ENCODE results near the gene TNIP2. TPM values are rescaled to one million over a fixed set of nuclear protein-coding genes. Genes with fewer than 3 reads are reported as not detected.

The TNIP2 gene
- total and polyA plus RNA-seq, 2 donors (not counting 3 experiments of a cell fraction or from before 2014, with no cell fraction given) = 37.7 to 52.1 TPM

- Histone ChIP-seq H3K9me1 (replicated peaks; ENCODE audit: control insufficient read depth, extremely low read depth, insufficient read depth, low read length) (no peaks in the 10 kb centered on the region), H3K4me3 (replicated peaks in 1 of 3; ENCODE audit: insufficient read depth in 1 of 3, low read depth in 1 of 3, low read length in 3 of 3) (no peak overlapping the region), H3K4me1 (ENCODE audit: control insufficient read depth, extremely low read depth, insufficient read depth, low read length) (peaks cover 8% of the 10 kb centered on the region), H3K27me3 (ENCODE audit: control insufficient read depth in 2 of 2, insufficient read depth in 2 of 2, low read length in 2 of 2) (no peaks in the 10 kb centered on the region), H3K27ac (ENCODE audit: insufficient read depth, low read depth, low read length) (no peak overlapping the region), H3K9ac (replicated peaks; ENCODE audit: extremely low read depth, insufficient read depth, low read length) (no peak overlapping the region), H4K20me1 (replicated peaks; ENCODE audit: control insufficient read depth, extremely low read depth, insufficient read depth, low read length) (no peaks in the 10 kb centered on the region), H2AFZ (ENCODE audit: low read depth, low read length) (no peak overlapping the region), H3K36me3 (ENCODE audit: control insufficient read depth in 2 of 2, extremely low read depth in 1 of 2, insufficient read depth in 2 of 2, low read length in 2 of 2) (no peaks in the 10 kb centered on the region), H3K79me2 (ENCODE audit: control insufficient read depth, insufficient read depth, low read length) (no peaks in the 10 kb centered on the region), H3K4me2 (ENCODE audit: insufficient read depth, low read length) (no peak overlapping the region), H3K9me3 (replicated peaks; ENCODE audit: control insufficient read depth, insufficient read depth, low read length) (no peaks in the 10 kb centered on the region)
- dilution Hi-C loops (cut with MboI; ENCODE audit: extremely low pct_ligation_motif_present, low sequenced_read_pairs) = no loop called here
- peak in 1 of 2 donors; percentile 32 for TF ChIP-seq CTCF (IDR thresholded peaks at IDR 0.05; ENCODE audit: extremely low read depth in 1 of 2, insufficient read depth in 1 of 2, low read depth in 1 of 2, low read length in 2 of 2)
- no peak for TF ChIP-seq POLR2A (IDR thresholded peaks at IDR 0.05; ENCODE audit: low read depth, low read length)
- ChIA-PET POLR2A (no interaction called here), CTCF (interaction anchor here (0.7 kb wide), 1 partner anchor 100 kb away, joined by 3 read pairs; no protein-coding TSS in a partner anchor)
- peak; percentile 61 for DNase-seq (ENCODE audit: low read depth, low spot score)
- FAIRE-seq = peak; percentile 8
- no TSS peak for BruUV-seq (replicated peaks)
- intact Hi-C loops (cut with micrococcal nuclease) = loop anchor here (5.0 kb wide), 2 partner anchors 51 to 141 kb away; no protein-coding TSS in a partner anchor
Observed at GRCh38 chr4:2761035-2761923, 5.1 kb upstream of the TNIP2 start.

GRCh38 chr4:2757426-2757825 is 1.3 kb upstream of the TNIP2 start:
- CTCF ChIA-PET = no interaction called here

More at GRCh38 chr4:2757426-2757825, 1.3 kb upstream of the TNIP2 start:
- Histone ChIP-seq H4K20me1 (replicated peaks; ENCODE audit: control insufficient read depth, extremely low read depth, insufficient read depth, low read length) (no peaks in the 10 kb centered on the region), H3K79me2 (ENCODE audit: control insufficient read depth, insufficient read depth, low read length) (peaks cover 28% of the 10 kb centered on the region), H3K9me3 (replicated peaks; ENCODE audit: control insufficient read depth, insufficient read depth, low read length) (no peaks in the 10 kb centered on the region), H3K36me3 (ENCODE audit: control insufficient read depth in 2 of 2, extremely low read depth in 1 of 2, insufficient read depth in 2 of 2, low read length in 2 of 2) (peaks cover 0 to 1% of the 10 kb centered on the region in 2 experiments), H3K27me3 (ENCODE audit: control insufficient read depth in 2 of 2, insufficient read depth in 2 of 2, low read length in 2 of 2) (no peaks in the 10 kb centered on the region), H3K4me1 (ENCODE audit: control insufficient read depth, extremely low read depth, insufficient read depth, low read length) (peaks cover 9% of the 10 kb centered on the region), H3K27ac (ENCODE audit: insufficient read depth, low read depth, low read length) (no peak overlapping the region), H2AFZ (ENCODE audit: low read depth, low read length) (no peak overlapping the region), H3K4me2 (ENCODE audit: insufficient read depth, low read length) (no peak overlapping the region), H3K4me3 (replicated peaks in 1 of 3; ENCODE audit: insufficient read depth in 1 of 3, low read depth in 1 of 3, low read length in 3 of 3) (no peak overlapping the region), H3K9ac (replicated peaks; ENCODE audit: extremely low read depth, insufficient read depth, low read length) (no peak overlapping the region), H3K9me1 (replicated peaks; ENCODE audit: control insufficient read depth, extremely low read depth, insufficient read depth, low read length) (no peaks in the 10 kb centered on the region)
- POLR2A ChIA-PET = no interaction called here
- dilution Hi-C loops (cut with MboI; ENCODE audit: extremely low pct_ligation_motif_present, low sequenced_read_pairs) = no loop called here
- BruUV-seq (replicated peaks) = no TSS peak
- FAIRE-seq = no peak
- DNase-seq (ENCODE audit: low read depth, low spot score) = no peak
- intact Hi-C loops (cut with micrococcal nuclease) = loop anchor here (2.0 to 5.0 kb wide), 2 partner anchors 177 to 220 kb away; partner anchors contain the start of gene FAM193A
- TF ChIP-seq MAX (IDR thresholded peaks at IDR 0.05; ENCODE audit: insufficient read depth, insufficient read length) (no peak), MYC (IDR thresholded peaks at IDR 0.05; ENCODE audit: low read depth, low read length) (no peak), GATA2 (IDR thresholded peaks at IDR 0.05; ENCODE audit: insufficient read depth, insufficient read length, low read depth, low read length) (no peak), JUN (IDR thresholded peaks at IDR 0.05; ENCODE audit: borderline replicate concordance, insufficient read depth, insufficient read length, low read depth) (no peak), POLR2A (IDR thresholded peaks at IDR 0.05; ENCODE audit: low read depth, low read length) (no peak), CTCF (IDR thresholded peaks at IDR 0.05; ENCODE audit: extremely low read depth in 1 of 2, insufficient read depth in 1 of 2, low read depth in 1 of 2, low read length in 2 of 2) (no peak), EZH2 (IDR thresholded peaks at IDR 0.05; ENCODE audit: borderline replicate concordance, low read depth, low read length, severe bottlenecking) (no peak), POLR2AphosphoS5 (IDR thresholded peaks at IDR 0.05; ENCODE audit: insufficient read depth, low read depth, low read length) (no peak), FOS (IDR thresholded peaks at IDR 0.05; ENCODE audit: borderline replicate concordance, insufficient read depth, low read length) (no peak)

All from endothelial cell of umbilical vein (primary cell).